Ovary (tissue), 3 donors: ENCODE data around the gene LSMEM2.

ENCODE experiments used
- CTCF ChIP-seq, 3 donors: fragments of 450-650 bp in 2 of 3; fragments of 200-600 bp in 1 of 3; IDR thresholded peaks; one replicate each; pipeline versions ENCODE4 v1.5.1 to v1.8.0; 2016 to 2022; ENCODE audit warnings: antibody characterized with exemption in 3 of 3, mild to moderate bottlenecking in 1 of 3
- EP300 ChIP-seq: sonication (generic); formaldehyde crosslinking; IDR thresholded peaks from one replicate; pipeline ENCODE4 v1.6.1; 2017; ENCODE audit warnings: antibody characterized with exemption
- POLR2A ChIP-seq: fragments of 450-650 bp; IDR thresholded peaks from one replicate; pipeline ENCODE4 v1.6.1; 2017; ENCODE audit warnings: antibody characterized with exemption, mild to moderate bottlenecking, moderate library complexity
- donor health status: DM: no; HTN: no; CAD: no.

- TF ChIP-seq POLR2A (no peak), EP300 (no peak), CTCF (IDR thresholded peaks at IDR 0.05) (no peak)
Measured at GRCh38 chr3:50262778-50263177, 16.1 kb upstream of the LSMEM2 start.
